ENCODE results near the gene MAP3K5.

The MAP3K5 gene

GRCh38 chr6:136641166-136641565 lies 151.1 kb downstream of the MAP3K5 start:
- no peak for DNase-seq

DNA sequence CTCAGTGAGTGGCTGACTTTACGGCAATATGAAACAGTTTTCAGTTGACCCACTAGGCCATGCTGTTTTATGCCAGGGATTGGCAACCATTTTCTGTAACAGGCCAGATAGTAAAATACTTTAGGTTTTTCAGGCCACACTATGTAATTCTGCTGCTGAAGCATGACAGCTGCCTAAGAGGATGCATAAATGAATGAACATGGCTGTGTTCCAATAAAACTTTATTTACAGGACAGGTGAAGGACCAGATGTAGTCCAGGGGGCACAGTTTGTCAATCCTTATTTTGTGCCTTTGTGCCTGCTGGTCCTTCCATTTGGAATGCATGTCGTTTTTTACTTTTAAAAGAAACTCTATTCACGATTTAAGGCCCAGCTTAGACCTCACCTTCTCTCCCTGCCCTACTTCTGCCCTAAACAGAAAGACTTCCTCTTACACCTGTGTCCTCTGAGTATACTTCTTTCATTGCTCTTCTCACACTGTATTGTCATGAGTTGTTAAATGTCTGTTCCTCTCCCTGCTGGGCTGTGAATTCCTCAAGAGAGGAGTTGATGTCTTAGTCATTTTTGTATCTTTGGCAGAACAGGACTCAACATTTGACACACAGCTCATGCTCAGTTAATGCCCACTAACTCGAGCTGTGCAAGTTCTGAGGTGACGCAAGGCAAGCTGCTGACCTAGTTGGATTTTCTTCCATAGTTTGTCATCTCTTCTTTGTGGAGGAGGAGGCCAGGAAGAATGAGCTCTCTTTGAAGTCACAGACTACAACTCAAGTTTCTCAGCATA lies 152.0 kb downstream of the MAP3K5 start:
- DNase-seq, result no peak

DNA sequence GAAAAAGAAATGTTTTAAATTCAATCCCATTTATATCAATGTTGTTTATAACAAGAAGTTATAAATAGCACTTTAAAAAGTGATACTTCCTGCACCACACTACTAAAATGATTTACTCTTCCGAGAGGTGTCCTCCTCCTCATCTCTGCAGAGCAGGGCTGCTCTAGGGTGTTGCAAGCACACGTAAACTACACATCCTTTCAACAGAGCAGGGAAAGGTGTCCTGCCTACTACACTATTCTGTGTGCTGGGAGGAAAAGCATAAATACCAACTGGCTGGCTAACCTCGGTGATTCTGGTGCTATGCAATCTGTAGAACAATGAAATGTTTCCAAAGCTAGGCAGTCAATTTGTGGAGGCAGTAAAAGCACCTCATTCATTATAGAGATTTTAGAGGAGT lies 152.6 kb downstream of the MAP3K5 start:
- no peak for DNase-seq

DNA sequence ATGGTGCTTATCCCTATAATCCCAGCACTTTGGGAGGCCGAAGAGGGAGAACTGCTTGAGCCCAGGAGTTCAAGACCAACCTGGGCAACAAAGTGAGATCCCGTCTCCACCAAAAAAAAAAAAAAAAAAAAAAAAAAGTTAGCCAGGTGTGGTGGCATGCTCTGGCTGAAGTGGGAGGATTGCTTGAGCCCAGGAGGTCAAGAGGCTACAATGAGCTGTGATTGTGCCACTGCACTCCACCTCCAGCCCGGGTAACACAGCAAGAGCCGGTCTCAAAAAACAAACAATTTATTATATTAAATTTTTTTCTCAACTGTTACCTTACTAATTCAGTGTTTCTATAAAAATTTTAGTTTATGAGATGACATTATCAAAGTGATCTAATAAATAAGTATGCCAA lies 156.7 kb downstream of the MAP3K5 start:
- DNase-seq, result no peak

- DNase-seq, result no peak
Observed at GRCh38 chr6:136633355-136633754, 158.9 kb downstream of the MAP3K5 start.

GRCh38 chr6:136628996-136629395 lies 163.3 kb downstream of the MAP3K5 start:
- DNase-seq, result no peak

- DNase-seq, result no peak
Observed at GRCh38 chr6:136627191-136627590, 165.1 kb downstream of the MAP3K5 start.

DNA sequence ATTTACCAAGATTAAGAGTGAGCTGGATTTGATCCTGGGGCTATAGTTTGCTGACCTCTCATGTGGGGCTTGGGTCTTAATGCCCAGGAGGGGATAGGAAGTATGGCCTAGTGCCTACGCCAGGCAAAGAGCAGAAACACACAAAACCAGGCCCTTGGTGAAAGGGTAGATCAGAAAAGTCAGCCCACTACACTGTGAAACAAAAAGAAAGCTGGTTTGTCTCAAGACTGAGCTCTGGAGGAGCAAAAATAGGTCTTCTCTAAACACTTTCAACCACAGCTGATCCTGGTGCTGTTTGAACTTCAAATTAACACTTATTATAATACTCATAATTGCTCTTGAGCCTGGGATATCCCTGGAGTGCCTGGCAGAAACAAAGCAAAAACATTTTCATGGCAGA lies 167.0 kb downstream of the MAP3K5 start:
- DNase-seq, result no peak

DNA sequence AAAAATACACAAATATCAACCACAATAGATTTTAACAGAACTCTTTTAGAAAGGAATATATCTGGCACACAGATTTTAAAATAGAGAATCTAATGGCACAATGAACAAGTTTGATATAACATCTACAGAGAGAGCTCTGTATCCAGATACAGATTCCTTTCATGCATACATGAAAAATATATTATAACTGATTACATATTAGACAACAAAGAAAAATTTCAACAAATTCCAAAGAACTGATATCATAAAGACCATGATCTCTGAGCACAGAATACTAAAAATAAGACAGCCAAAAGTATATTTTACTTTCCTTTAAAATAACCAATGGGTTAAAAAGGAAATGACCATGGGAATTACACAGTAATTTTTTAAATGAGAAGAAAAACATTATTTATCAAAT lies 167.9 kb downstream of the MAP3K5 start:
- DNase-seq, result no peak

- DNase-seq, result no peak
Observed at GRCh38 chr6:136618086-136618485, 174.2 kb downstream of the MAP3K5 start.

DNA sequence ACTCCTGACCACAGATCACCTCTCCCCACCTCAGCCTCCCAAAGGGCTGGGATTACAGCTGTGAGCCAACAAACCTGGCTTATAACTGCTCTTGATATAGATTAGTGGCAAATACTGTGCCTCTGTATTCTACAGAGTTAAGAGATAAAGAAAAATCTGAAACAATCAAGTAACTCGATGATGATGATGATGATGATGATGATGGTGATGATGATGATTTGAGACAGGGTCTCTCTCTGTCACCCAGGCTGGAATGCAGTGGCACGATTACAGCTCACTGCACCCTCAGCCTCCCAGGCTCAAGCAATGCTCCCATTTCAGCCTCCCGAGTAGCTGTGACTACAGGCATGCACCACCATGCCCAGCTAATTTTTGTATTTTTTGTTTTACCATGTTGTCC lies 175.8 kb downstream of the MAP3K5 start:
- DNase-seq, result no peak

DNA sequence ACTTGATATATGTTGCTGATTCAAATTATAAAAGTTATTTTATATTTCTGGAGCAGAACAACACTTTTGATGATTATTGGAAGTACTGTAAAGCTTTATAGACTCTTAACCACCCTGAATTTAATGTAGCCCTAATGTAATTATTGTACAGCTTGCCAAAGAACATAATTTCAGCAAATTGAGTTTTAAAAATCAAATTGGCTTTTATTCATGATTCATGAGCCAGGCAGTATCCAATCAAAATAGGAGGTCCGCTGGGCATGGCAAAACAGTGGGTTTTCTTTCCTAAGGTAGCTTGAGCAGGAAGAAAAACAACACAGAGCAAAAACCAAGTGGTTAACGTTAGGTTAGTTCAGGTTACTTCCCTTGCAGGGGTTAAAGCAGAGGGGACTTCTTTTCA lies 177.3 kb downstream of the MAP3K5 start:
- DNase-seq, result no peak

DNA sequence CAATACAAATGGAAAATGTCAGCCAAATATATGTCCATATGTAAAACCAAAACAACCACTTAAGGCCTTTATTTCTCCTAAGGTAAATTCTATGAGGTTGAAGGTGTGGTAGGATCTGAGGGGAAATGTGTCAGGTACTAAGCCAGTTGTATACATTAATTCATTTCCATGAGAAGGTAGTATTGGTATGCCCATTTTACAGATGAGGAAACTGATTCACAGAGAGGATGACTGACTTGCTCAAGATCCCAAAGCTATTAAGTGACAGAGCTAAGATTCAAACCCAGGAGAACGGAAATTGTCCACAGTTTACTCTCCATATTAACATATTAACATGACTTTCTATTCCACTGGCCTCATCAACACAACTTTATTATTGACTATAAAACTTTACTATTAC lies 177.9 kb downstream of the MAP3K5 start:
- DNase-seq, result no peak

DNA sequence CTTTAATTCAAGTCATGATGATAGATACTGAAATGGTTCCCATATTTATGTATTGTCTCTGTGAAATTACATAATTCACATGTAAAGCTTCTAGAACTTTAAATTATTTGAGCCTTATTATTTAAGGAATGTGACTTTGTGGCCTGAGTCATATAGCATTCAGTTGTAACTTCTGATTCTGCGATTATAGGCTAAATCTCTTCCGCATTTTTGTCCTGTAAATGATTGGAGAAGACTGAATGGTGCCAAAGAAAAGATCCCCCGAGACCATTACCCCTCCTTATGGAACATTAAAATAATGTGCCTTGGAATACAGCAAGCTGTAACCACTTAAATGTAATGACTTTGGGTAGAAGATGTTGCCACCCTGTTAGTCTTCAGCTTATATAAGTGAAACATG lies 178.8 kb downstream of the MAP3K5 start:
- DNase-seq, result no peak

DNA sequence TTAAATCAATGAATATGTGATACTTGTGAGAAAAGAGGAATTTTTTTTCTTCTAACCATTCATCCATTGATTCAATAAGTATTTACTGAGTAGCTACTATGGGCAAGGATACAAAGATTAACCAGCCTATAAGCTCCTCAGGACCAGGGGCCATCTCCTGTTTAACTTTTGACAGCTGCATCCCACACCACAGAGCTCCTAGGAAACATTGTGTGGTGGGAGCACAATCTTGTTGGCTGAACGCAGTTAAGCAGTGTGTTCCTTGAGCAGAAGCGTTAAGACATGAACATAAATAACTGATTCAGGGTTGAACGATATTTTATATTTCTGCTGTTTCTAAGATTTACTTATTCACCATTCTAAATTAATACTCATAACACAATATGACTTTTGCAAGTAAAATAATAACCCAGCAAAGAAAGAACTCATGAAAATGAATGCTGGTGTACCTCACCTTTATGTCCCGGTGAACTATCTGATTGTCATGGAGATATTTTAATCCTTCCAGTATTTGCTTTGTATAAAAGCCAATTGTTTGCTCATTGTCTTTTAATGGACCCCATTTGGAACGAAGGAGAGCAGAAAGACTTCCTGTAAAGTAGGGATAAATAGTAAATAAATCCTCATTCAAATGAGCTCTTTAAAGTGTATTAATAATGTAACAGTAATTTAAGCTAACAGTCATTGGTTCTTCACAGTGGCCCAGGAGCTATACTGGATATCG lies 179.4 kb downstream of the MAP3K5 start:
- no peak for DNase-seq

- no peak for DNase-seq
Observed at GRCh38 chr6:136611746-136612145, 180.5 kb downstream of the MAP3K5 start.

- no peak for DNase-seq
Observed at GRCh38 chr6:136611133-136611532, 181.1 kb downstream of the MAP3K5 start.

DNA sequence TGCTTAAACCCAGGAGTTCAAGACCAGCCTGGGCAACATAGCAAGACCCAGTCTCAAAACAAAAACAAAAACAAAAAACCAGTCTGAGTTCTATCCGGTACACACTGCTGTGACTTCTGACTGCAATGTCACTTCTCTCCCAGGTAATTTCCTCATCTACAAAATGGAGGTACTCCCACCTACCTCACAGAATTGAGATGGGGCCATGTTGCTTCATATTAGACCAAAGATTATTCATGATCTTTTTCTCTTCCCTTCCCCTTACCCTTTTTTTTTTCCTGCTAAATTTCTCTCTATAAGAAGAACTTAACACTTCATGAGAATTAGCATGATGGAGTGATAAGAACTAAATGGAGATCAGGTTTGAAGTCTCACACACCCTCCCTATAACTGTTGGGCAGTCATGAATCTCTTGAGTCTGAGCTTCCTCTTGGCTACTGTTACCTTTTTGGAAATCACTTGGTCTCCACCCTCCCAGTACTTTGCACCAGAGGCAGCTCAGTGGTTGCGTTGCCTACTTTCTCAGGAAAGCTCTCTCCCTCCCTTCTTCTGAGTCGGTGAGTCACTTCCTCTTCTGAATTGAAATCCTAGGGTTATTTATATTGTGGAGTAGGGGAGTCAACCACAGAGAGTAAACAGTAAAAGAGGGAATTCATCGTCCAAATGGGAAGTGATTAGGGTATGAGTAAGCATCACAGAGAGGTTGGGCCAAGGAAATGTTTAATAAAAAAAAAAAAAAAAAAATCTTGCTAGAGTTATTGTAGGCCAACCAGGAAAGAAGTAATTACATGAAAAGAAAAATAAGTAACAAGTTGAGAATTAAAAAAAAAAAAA lies 182.2 kb downstream of the MAP3K5 start:
- DNase-seq, result no peak

GRCh38 chr6:136608991-136609390 lies 183.3 kb downstream of the MAP3K5 start:
- DNase-seq, result no peak

- peak; percentile 83 for DNase-seq
Observed at GRCh38 chr6:136607932-136608772, 184.1 kb downstream of the MAP3K5 start.

DNA sequence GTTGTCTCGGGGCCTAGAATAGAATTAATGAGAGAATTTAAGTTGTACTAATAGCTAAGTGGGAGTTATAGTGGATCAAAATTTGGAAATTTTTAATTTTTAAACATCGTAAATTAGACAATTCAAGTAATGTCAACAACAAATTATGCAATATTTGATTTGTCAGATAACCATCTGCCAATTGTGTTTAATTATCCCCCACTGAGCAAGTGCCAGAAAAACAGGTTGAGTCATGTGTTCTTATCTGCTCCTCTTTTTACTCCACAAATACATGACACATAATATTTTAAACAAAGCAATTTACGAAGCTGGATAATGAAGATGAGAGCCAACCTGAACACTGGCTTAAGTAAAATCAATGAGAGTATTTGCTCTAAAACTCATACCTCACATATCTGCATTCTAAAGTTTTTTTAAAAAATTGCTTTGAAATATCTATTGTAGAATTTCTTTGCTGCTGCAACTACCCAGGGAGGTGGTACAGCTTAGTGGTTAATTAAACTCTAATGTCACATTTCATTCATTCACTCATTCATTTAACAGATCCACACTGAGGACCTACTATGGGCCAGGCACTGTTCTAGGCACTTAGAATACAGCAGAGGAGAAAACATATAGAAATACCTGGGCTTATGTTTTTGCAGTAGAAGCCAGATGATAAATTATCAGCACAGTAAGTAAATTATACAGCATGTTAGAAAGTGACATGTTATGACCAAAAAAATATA lies 184.9 kb downstream of the MAP3K5 start:
- DNase-seq, result no peak

DNA sequence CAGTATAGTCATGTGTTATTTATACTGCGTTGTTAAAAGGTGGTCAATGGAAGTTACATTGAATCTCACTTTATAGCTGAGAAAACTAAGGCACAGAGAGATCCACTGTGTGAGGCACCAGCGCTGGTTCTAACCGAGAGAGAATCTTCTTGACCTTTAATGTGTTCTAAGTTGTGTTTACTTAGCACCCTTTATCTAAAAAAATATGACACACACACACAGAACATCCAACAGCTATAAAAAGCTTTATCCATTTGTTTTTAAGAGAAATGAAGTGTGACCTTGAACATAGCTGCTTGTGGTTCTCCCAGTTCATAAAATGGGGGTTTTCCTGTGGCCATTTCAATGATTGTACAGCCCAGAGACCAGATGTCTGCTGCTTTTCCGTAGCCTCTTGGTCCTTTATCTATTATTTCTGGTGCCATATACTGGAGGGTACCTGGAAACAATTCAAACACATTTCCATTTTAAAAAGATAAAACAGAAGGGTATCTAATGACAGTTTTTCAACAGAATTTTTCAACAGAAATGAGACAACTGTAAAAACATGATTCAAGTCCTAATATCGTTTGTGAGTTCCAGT lies 187.3 kb downstream of the MAP3K5 start:
- no peak for DNase-seq

All from CD4-positive, alpha-beta T cell treated with Interleukin-21 for 1 hour (primary cell).